GM12892 (cell line): Measurements from ENCODE around the gene IFFO2.

ENCODE experiments used
- POLR2A ChIP-seq: IDR thresholded peaks from 2 replicates; pipeline ENCODE4 v1.6.1; 2011; ENCODE audit warnings: low read depth, low read length, control low read depth
- POLR2AphosphoS5 ChIP-seq: IDR thresholded peaks from 2 replicates; pipeline ENCODE4 v1.6.1; 2011; ENCODE audit warnings: low read depth, low read length, control low read depth
- TAF1 ChIP-seq: IDR thresholded peaks from 2 replicates; pipeline ENCODE4 v1.6.1; 2011; ENCODE audit warnings: low read depth, mild to moderate bottlenecking, control low read depth, low read length, borderline replicate concordance

- TF ChIP-seq POLR2A (no peak), POLR2AphosphoS5 (no peak), TAF1 (no peak)
These were observed 31.2 kb downstream of the IFFO2 start for GRCh38 chr1:18925279-18925678.
